H9 (cell line): ENCODE data around the gene FBXL19. TPM values are rescaled to one million over a fixed set of nuclear protein-coding genes. Genes with fewer than 3 reads are reported as not detected.

Experiments
- DNase-seq: peaks from one replicate; pipeline ENCODE4 v3.0.0-alpha.2; 2017
- H2AFZ ChIP-seq: one replicate; pipeline ENCODE4 v1.6.1; 2013; ENCODE audit warnings: mild to moderate bottlenecking, low read length, control low read depth, moderate library complexity
- H2AK5ac ChIP-seq: 2 replicates; pipeline ENCODE4 v1.6.1; 2013; ENCODE audit warnings: low read length, control low read depth, mixed read lengths; ENCODE audit not compliant: insufficient read length
- H2BK120ac ChIP-seq: one replicate; pipeline ENCODE4 v1.6.1; 2013; ENCODE audit warnings: low read depth, mild to moderate bottlenecking, low read length, control low read depth, inconsistent platforms; ENCODE audit not compliant: poor library complexity, severe bottlenecking
- H2BK12ac ChIP-seq: 2 replicates; pipeline ENCODE4 v1.6.1; 2013; ENCODE audit warnings: low read length, control low read depth, mixed read lengths, low read depth; ENCODE audit not compliant: insufficient read length
- H2BK15ac ChIP-seq: 2 replicates; pipeline ENCODE4 v1.6.1; 2013; ENCODE audit warnings: low read depth, low read length, control low read depth
- H2BK20ac ChIP-seq: one replicate; pipeline ENCODE4 v1.6.1; 2013; ENCODE audit warnings: low read depth, mild to moderate bottlenecking, low read length, control low read depth, inconsistent platforms; ENCODE audit not compliant: poor library complexity, severe bottlenecking
- H2BK5ac ChIP-seq: 2 replicates; pipeline ENCODE4 v1.6.1; 2013; ENCODE audit warnings: low read length, control low read depth, mixed read lengths; ENCODE audit not compliant: insufficient read length
- H3K14ac ChIP-seq: 2 replicates; pipeline ENCODE4 v1.6.1; 2013; ENCODE audit warnings: low read length, control low read depth; ENCODE audit not compliant: insufficient read depth
- H3K18ac ChIP-seq: 2 replicates; pipeline ENCODE4 v1.6.1; 2013; ENCODE audit warnings: low read depth, mild to moderate bottlenecking, mixed read lengths, low read length, control low read depth; ENCODE audit not compliant: insufficient read length
- H3K23ac ChIP-seq: 2 replicates; pipeline ENCODE4 v1.6.1; 2013; ENCODE audit warnings: low read length, control low read depth, mixed read lengths, low read depth; ENCODE audit not compliant: insufficient read length
- H3K23me2 ChIP-seq: 2 replicates; pipeline ENCODE4 v1.6.1; 2013; ENCODE audit warnings: low read depth, mild to moderate bottlenecking, mixed read lengths, low read length, control low read depth; ENCODE audit not compliant: insufficient read length, poor library complexity, severe bottlenecking
- H3K27ac ChIP-seq: 2 replicates; pipeline ENCODE4 v1.5.1; 2013; ENCODE audit warnings: low read length, control low read depth, mixed read lengths, low read depth; ENCODE audit not compliant: insufficient read length
- H3K27me3 ChIP-seq: 2 replicates; pipeline ENCODE4 v1.6.1; 2013; ENCODE audit warnings: low read length, control low read depth, inconsistent platforms; ENCODE audit not compliant: insufficient read depth
- H3K4ac ChIP-seq: 2 replicates; pipeline ENCODE4 v1.6.1; 2013; ENCODE audit warnings: low read depth, mild to moderate bottlenecking, control low read depth, inconsistent platforms, low read length, moderate library complexity
- H3K4me1 ChIP-seq: 2 replicates; pipeline ENCODE4 v1.6.1; 2013; ENCODE audit warnings: low read length, control low read depth, inconsistent platforms; ENCODE audit not compliant: insufficient read depth
- H3K4me2 ChIP-seq: 2 replicates; pipeline ENCODE4 v1.6.1; 2013; ENCODE audit warnings: low read length, control low read depth, mixed read lengths; ENCODE audit not compliant: insufficient read length, insufficient read depth
- H3K56ac ChIP-seq: 2 replicates; pipeline ENCODE4 v1.6.1; 2013; ENCODE audit warnings: low read depth, mild to moderate bottlenecking, mixed read lengths, low read length, control low read depth; ENCODE audit not compliant: insufficient read length
- H3K79me1 ChIP-seq: 2 replicates; pipeline ENCODE4 v1.6.1; 2013; ENCODE audit warnings: low read depth, mild to moderate bottlenecking, moderate library complexity, low read length, control low read depth, inconsistent platforms; ENCODE audit not compliant: insufficient read depth, poor library complexity, severe bottlenecking
- H3K79me2 ChIP-seq: 2 replicates; pipeline ENCODE4 v1.6.1; 2013; ENCODE audit warnings: low read length, control low read depth, inconsistent platforms; ENCODE audit not compliant: insufficient read depth
- H3K9ac ChIP-seq: 2 replicates; pipeline ENCODE4 v1.6.1; 2013; ENCODE audit warnings: low read length, control low read depth, mixed read lengths; ENCODE audit not compliant: insufficient read length; ENCODE audit errors: extremely low read depth
- H3K9me3 ChIP-seq: one replicate; pipeline ENCODE4 v1.6.1; 2013; ENCODE audit warnings: low read depth, low read length, inconsistent platforms; ENCODE audit not compliant: control insufficient read depth
- H3T11ph ChIP-seq: one replicate; pipeline ENCODE4 v1.6.1; 2013; ENCODE audit warnings: mild to moderate bottlenecking, low read length, control low read depth, inconsistent platforms
- H4K20me1 ChIP-seq: one replicate; pipeline ENCODE4 v1.6.1; 2013; ENCODE audit not compliant: control insufficient read depth, insufficient read length, insufficient read depth
- H4K5ac ChIP-seq: 2 replicates; pipeline ENCODE4 v1.6.1; 2013; ENCODE audit warnings: low read depth, mild to moderate bottlenecking, mixed read lengths, low read length, control low read depth; ENCODE audit not compliant: insufficient read length
- H4K8ac ChIP-seq: replicated peaks from 2 replicates; pipeline ENCODE4 v1.6.1; 2013; ENCODE audit warnings: low read length, control low read depth, mixed read lengths, low read depth; ENCODE audit not compliant: insufficient read length
- H4K91ac ChIP-seq: 2 replicates; pipeline ENCODE4 v1.6.1; 2013; ENCODE audit warnings: low read depth, mild to moderate bottlenecking, moderate library complexity, mixed read lengths, low read length, control low read depth; ENCODE audit not compliant: insufficient read length
- H3K27ac Mint-ChIP-seq, 3 experiments: 2 replicates in 2 of 3; 3 replicates in 1 of 3; pipeline ENCODE4 v1.8.0; 2020 to 2021; ENCODE audit warnings: mixed read lengths in 3 of 3, mild to moderate bottlenecking in 1 of 3, moderate library complexity in 1 of 3
- H3K27me3 Mint-ChIP-seq: 2 replicates; pipeline ENCODE4 v1.8.0; 2021; ENCODE audit warnings: low read depth, mild to moderate bottlenecking, moderate library complexity, mixed read lengths
- H3K36me3 Mint-ChIP-seq, 3 experiments: 2 replicates in 2 of 3; 3 replicates in 1 of 3; pipeline ENCODE4 v1.8.0; 2020 to 2021; ENCODE audit warnings: low read depth in 3 of 3, mixed read lengths in 3 of 3; ENCODE audit not compliant: insufficient read depth in 1 of 3
- H3K4me1 Mint-ChIP-seq, 2 experiments: 2 replicates each; pipeline ENCODE4 v1.8.0; 2020; ENCODE audit warnings: mixed read lengths in 2 of 2
- H3K4me3 Mint-ChIP-seq, 2 experiments: 2 replicates in 1 of 2; 3 replicates in 1 of 2; pipeline ENCODE4 v1.8.0; 2020 to 2021; ENCODE audit warnings: mild to moderate bottlenecking in 2 of 2, mixed read lengths in 2 of 2, moderate library complexity in 1 of 2
- H3K9me3 Mint-ChIP-seq, 2 experiments: 2 replicates in 1 of 2; 3 replicates in 1 of 2; pipeline ENCODE4 v1.8.0; 2020; ENCODE audit warnings: mild to moderate bottlenecking in 2 of 2, mixed read lengths in 2 of 2, moderate library complexity in 1 of 2
- CTCF ChIP-seq: fragments of 200-600 bp; sonication (generic); conservative IDR thresholded peaks from 3 replicates; pipeline ENCODE4 v1.8.0; 2021; ENCODE audit warnings: antibody characterized with exemption, mild to moderate bottlenecking
- WGBS: extraction: QIAGEN DNeasy Blood & Tissue Kit; methylation state at CpG from one replicate; pipeline ENCODE4 v1.1.7; 2013; ENCODE audit warnings: missing lambda C conversion rate, low lambda C conversion rate, mixed read lengths; ENCODE audit not compliant: insufficient read length; ENCODE audit errors: extremely low coverage; 5-methylcytosine and 5-hydroxymethylcytosine counted together
- total RNA-seq: library from RNA; stranded (reverse); gene quantifications from 2 replicates; pipeline ENCODE4 v1.2.1, GENCODE V29; 2021

The FBXL19 gene
- total RNA-seq, 1 experiment from 2014 or later = 66.8 TPM

- no peak overlapping the region for H2BK120ac ChIP-seq
- H3K27me3 ChIP-seq = no peaks in the 10 kb centered on the region
- H3K4me2 ChIP-seq = peak overlapping the region; percentile 54
- no peak overlapping the region for H3K14ac ChIP-seq
- peaks cover 0 to 2% of the 10 kb centered on the region in 2 experiments; a peak in 1 of 5 replicates for H3K9me3 Mint-ChIP-seq
- peak overlapping the region; percentile 70 to 84 for H3K4me3 Mint-ChIP-seq
- H2AK5ac ChIP-seq = no peak overlapping the region
- no peak overlapping the region for H2BK12ac ChIP-seq
- whole genome bisulfite sequencing = no CpG with 5 or more reads among the region's 16 CpGs
- H3K9ac ChIP-seq = peak overlapping the region; percentile 45
- H3K23me2 ChIP-seq = peaks cover 20% of the 10 kb centered on the region
- H3T11ph ChIP-seq = no peak overlapping the region
- H3K9me3 ChIP-seq = no peaks in the 10 kb centered on the region
- peaks cover 2% of the 10 kb centered on the region for H4K20me1 ChIP-seq
- H2BK5ac ChIP-seq = no peak overlapping the region
- H2AFZ ChIP-seq = no peak overlapping the region
- no peak overlapping the region; a peak in 1 of 7 replicates for H3K27ac Mint-ChIP-seq
- no peak overlapping the region for H2BK20ac ChIP-seq
- no peak overlapping the region for H3K27ac ChIP-seq
- no peak overlapping the region for H4K8ac ChIP-seq
- TF ChIP-seq CTCF = no peak
- no peak overlapping the region for H3K23ac ChIP-seq
- H3K79me1 ChIP-seq = no peaks in the 10 kb centered on the region
- H4K5ac ChIP-seq = no peak overlapping the region
- no peak overlapping the region for H3K56ac ChIP-seq
- H3K4me1 ChIP-seq = peaks cover 3% of the 10 kb centered on the region; the same call in 1 of the 2 replicates
- H3K36me3 Mint-ChIP-seq = peaks cover 0 to 8% (median 7%) of the 10 kb centered on the region in 3 experiments; a peak in 5 of 7 replicates
- no peaks in the 10 kb centered on the region for H3K79me2 ChIP-seq
- H4K91ac ChIP-seq = no peak overlapping the region
- H3K27me3 Mint-ChIP-seq = peaks cover 21% of the 10 kb centered on the region
- no peak overlapping the region for H3K4ac ChIP-seq
- no peak for DNase-seq
- H2BK15ac ChIP-seq = no peak overlapping the region
- H3K4me1 Mint-ChIP-seq = peaks cover 28% of the 10 kb centered on the region in 2 experiments
- no peak overlapping the region for H3K18ac ChIP-seq
Observed at GRCh38 chr16:30894540-30895368, 28.6 kb upstream of the FBXL19 start.
